KOPT-K1 (cell line): ENCODE results near the gene GART.
A peak's percentile ranks its signal among the peaks of the same experiment; 100 is the strongest.

Experiments
- H3K27ac ChIP-seq: fragments of 200-600 bp; sonication (generic); 2 replicates; pipeline ENCODE4 v1.5.1; 2016; ENCODE audit warnings: antibody characterized with exemption, mild to moderate bottlenecking, low read depth, low read length; ENCODE audit not compliant: poor library complexity, severe bottlenecking
- H3K36me3 ChIP-seq: fragments of 200-600 bp; sonication (generic); 2 replicates; pipeline ENCODE4 v1.5.1; 2017; ENCODE audit warnings: antibody characterized with exemption, mild to moderate bottlenecking, low read length, moderate library complexity; ENCODE audit not compliant: insufficient read depth
- H3K9me3 ChIP-seq: fragments of 200-600 bp; sonication (generic); 2 replicates; pipeline ENCODE4 v1.5.1; 2017; ENCODE audit warnings: antibody characterized with exemption, low read length, mild to moderate bottlenecking; ENCODE audit not compliant: insufficient read depth, poor library complexity, severe bottlenecking

The GART gene

GRCh38 chr21:33544451-33545195 lies 2.7 kb upstream of the GART start:
- peaks cover 44% of the 10 kb centered on the region for H3K36me3 ChIP-seq

GRCh38 chr21:33543505-33544129 lies 1.7 kb upstream of the GART start:
- H3K36me3 ChIP-seq, result peaks cover 44% of the 10 kb centered on the region

More at GRCh38 chr21:33544451-33545195, 2.7 kb upstream of the GART start:
- Histone ChIP-seq H3K27ac (peak overlapping the region; percentile 100), H3K9me3 (no peaks in the 10 kb centered on the region)

GRCh38 chr21:33542640-33543504 lies 955 bp upstream of the GART start, which contains the start of gene SON:
TSS of gene SON (plus strand) at chr21:33543038. CDS start at chr21:33543093, 55 bp downstream.
- peak within 1 kb of the TSS; percentile 100 for H3K27ac ChIP-seq
- H3K36me3 ChIP-seq, result peaks cover 44% of the 10 kb centered on the region
- H3K9me3 ChIP-seq, result no peaks in the 10 kb centered on the region

More at GRCh38 chr21:33543505-33544129, 1.7 kb upstream of the GART start:
- peak overlapping the region; percentile 100 for H3K27ac ChIP-seq
- H3K9me3 ChIP-seq, result no peaks in the 10 kb centered on the region

GRCh38 chr21:33541105-33541711 lies 709 bp downstream of the GART start:
- Histone ChIP-seq H3K36me3 (peaks cover 44% of the 10 kb centered on the region), H3K9me3 (no peaks in the 10 kb centered on the region), H3K27ac (peak overlapping the region; percentile 100)

- Histone ChIP-seq H3K9me3 (no peaks in the 10 kb centered on the region), H3K36me3 (peaks cover 45% of the 10 kb centered on the region), H3K27ac (no peak overlapping the region)
Observed at GRCh38 chr21:33540711-33541104, 1.2 kb downstream of the GART start.

GRCh38 chr21:33539616-33540015 lies 2.3 kb downstream of the GART start:
- Histone ChIP-seq H3K27ac (no peak overlapping the region), H3K36me3 (peaks cover 56% of the 10 kb centered on the region), H3K9me3 (no peaks in the 10 kb centered on the region)

- Histone ChIP-seq H3K36me3 (peaks cover 79% of the 10 kb centered on the region), H3K9me3 (no peaks in the 10 kb centered on the region), H3K27ac (no peak overlapping the region)
Observed at GRCh38 chr21:33537212-33537611, 4.7 kb downstream of the GART start.

- Histone ChIP-seq H3K36me3 (peaks cover 99% of the 10 kb centered on the region), H3K9me3 (no peaks in the 10 kb centered on the region), H3K27ac (no peak overlapping the region)
Observed at GRCh38 chr21:33531007-33531406, 10.9 kb downstream of the GART start.

GRCh38 chr21:33522953-33523349 lies 19.0 kb downstream of the GART start:
- Histone ChIP-seq H3K27ac (no peak overlapping the region), H3K36me3 (peaks cover 99% of the 10 kb centered on the region), H3K9me3 (no peaks in the 10 kb centered on the region)

GRCh38 chr21:33522297-33522952 lies 19.5 kb downstream of the GART start:
- Histone ChIP-seq H3K27ac (no peak overlapping the region), H3K36me3 (peaks cover 99% of the 10 kb centered on the region), H3K9me3 (no peaks in the 10 kb centered on the region)

- H3K36me3 ChIP-seq, result peaks cover 98% of the 10 kb centered on the region
- no peaks in the 10 kb centered on the region for H3K9me3 ChIP-seq
- H3K27ac ChIP-seq, result no peak overlapping the region
Observed at GRCh38 chr21:33518899-33519298, 23.0 kb downstream of the GART start.

- Histone ChIP-seq H3K36me3 (peaks cover 99% of the 10 kb centered on the region), H3K27ac (no peak overlapping the region), H3K9me3 (no peaks in the 10 kb centered on the region)
Observed at GRCh38 chr21:33514229-33514628, 27.7 kb downstream of the GART start.

- H3K36me3 ChIP-seq, result peaks cover 99% of the 10 kb centered on the region
- H3K9me3 ChIP-seq, result no peaks in the 10 kb centered on the region
- H3K27ac ChIP-seq, result no peak overlapping the region
Observed at GRCh38 chr21:33512481-33512880, 29.4 kb downstream of the GART start.

GRCh38 chr21:33511639-33512038 lies 30.3 kb downstream of the GART start:
- no peaks in the 10 kb centered on the region for H3K9me3 ChIP-seq
- H3K27ac ChIP-seq, result no peak overlapping the region
- H3K36me3 ChIP-seq, result peaks cover 99% of the 10 kb centered on the region
